Liver (tissue), 3 donors: Measurements from ENCODE around the gene PRSS57.

Experiments used
- EGR1 ChIP-seq, 2 donors: IDR thresholded peaks; 2 replicates each; pipeline ENCODE4 v1.6.1; 2016 to 2018; ENCODE audit warnings: antibody characterized with exemption in 2 of 2, low read depth in 2 of 2
- TF ChIP-seq, protein P1 (sequence below): fragments of 150-350 bp; IDR thresholded peaks from 2 replicates; pipeline ENCODE4 v1.5.1; 2017; ENCODE audit warnings: improper control_type of control experiment, low read depth, low read length; ENCODE audit not compliant: missing input control
- donor health status: healthy.
- donor health status: healthy.

- TF ChIP-seq EGR1 (IDR thresholded peaks at IDR 0.05; ENCODE audit: low read depth in 2 of 2) = no peak
- TF ChIP-seq, protein P1, sequence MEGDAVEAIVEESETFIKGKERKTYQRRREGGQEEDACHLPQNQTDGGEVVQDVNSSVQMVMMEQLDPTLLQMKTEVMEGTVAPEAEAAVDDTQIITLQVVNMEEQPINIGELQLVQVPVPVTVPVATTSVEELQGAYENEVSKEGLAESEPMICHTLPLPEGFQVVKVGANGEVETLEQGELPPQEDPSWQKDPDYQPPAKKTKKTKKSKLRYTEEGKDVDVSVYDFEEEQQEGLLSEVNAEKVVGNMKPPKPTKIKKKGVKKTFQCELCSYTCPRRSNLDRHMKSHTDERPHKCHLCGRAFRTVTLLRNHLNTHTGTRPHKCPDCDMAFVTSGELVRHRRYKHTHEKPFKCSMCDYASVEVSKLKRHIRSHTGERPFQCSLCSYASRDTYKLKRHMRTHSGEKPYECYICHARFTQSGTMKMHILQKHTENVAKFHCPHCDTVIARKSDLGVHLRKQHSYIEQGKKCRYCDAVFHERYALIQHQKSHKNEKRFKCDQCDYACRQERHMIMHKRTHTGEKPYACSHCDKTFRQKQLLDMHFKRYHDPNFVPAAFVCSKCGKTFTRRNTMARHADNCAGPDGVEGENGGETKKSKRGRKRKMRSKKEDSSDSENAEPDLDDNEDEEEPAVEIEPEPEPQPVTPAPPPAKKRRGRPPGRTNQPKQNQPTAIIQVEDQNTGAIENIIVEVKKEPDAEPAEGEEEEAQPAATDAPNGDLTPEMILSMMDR = no peak
These were observed 14.1 kb upstream of the PRSS57 start for GRCh38 chr19:709196-709964.
